HCT116 (cell line): Measurements from ENCODE around the gene PIK3R6.

Experiments
- CTCF ChIP-seq, 3 experiments: fragments of 200-600 bp in 1 of 3; sonication (generic) in 1 of 3; IDR thresholded peaks in 2 of 3; conservative IDR thresholded peaks in 1 of 3; 2 replicates each; pipeline ENCODE4 v1.5.1; 2012 to 2017; ENCODE audit warnings: low read depth in 2 of 3, low read length in 2 of 3, antibody characterized with exemption in 1 of 3, borderline replicate concordance in 1 of 3, control low read depth in 1 of 3, mild to moderate bottlenecking in 1 of 3, mixed read lengths in 1 of 3, mixed run types in 1 of 3, moderate library complexity in 1 of 3; ENCODE audit not compliant: insufficient read depth in 1 of 3
- EGR1 ChIP-seq: IDR thresholded peaks from 2 replicates; pipeline ENCODE4 v1.6.1; 2012; ENCODE audit warnings: low read depth
- ELF1 ChIP-seq: IDR thresholded peaks from 2 replicates; pipeline ENCODE4 v1.6.1; 2012; ENCODE audit warnings: low read depth, borderline replicate concordance
- EZH2 ChIP-seq: fragments of 200-600 bp; sonication (generic); IDR thresholded peaks from 2 replicates; pipeline ENCODE4 v1.6.1; 2017; ENCODE audit warnings: antibody characterized with exemption, mixed run types
- EZH2phosphoT487 ChIP-seq: fragments of 200-600 bp; IDR thresholded peaks from 2 replicates; pipeline ENCODE4 v1.6.1; 2018; ENCODE audit warnings: antibody characterized with exemption, borderline replicate concordance
- POLR2A ChIP-seq: IDR thresholded peaks from 2 replicates; pipeline ENCODE4 v1.7.0; 2011; ENCODE audit warnings: borderline replicate concordance; ENCODE audit not compliant: insufficient read depth, insufficient read length; ENCODE audit errors: extremely low read depth
- SRF ChIP-seq: IDR thresholded peaks from 2 replicates; pipeline ENCODE4 v1.6.1; 2012; ENCODE audit warnings: low read depth
- YY1 ChIP-seq: IDR thresholded peaks from 2 replicates; pipeline ENCODE4 v1.6.1; 2011; ENCODE audit warnings: low read length, low read depth, moderate library complexity, mild to moderate bottlenecking; ENCODE audit not compliant: insufficient replicate concordance; ENCODE audit errors: extremely low read depth
- ZFX ChIP-seq: fragments of 450-650 bp; IDR thresholded peaks from 2 replicates; pipeline ENCODE4 v1.6.1; 2017
- ZNF274 ChIP-seq: fragments of 200-500 bp; sonication (Bioruptor generic); IDR thresholded peaks from 2 replicates; pipeline ENCODE4 v1.6.1; 2014; ENCODE audit warnings: mild to moderate bottlenecking, low read depth, low read length, inconsistent platforms
- TF ChIP-seq, protein P1 (sequence below): IDR thresholded peaks from 2 replicates; pipeline ENCODE4 v1.6.1; 2012; ENCODE audit warnings: low read depth
- TF ChIP-seq, protein P2 (sequence below): IDR thresholded peaks from 2 replicates; pipeline ENCODE4 v1.6.1; 2011; ENCODE audit warnings: mild to moderate bottlenecking, low read length, moderate library complexity; ENCODE audit not compliant: insufficient replicate concordance; ENCODE audit errors: extremely low read depth

- TF ChIP-seq CTCF (IDR thresholded peaks at IDR 0.05 in 2 of 3, conservative IDR thresholded peaks at IDR 0.05 in 1 of 3; ENCODE audit: borderline replicate concordance in 1 of 3, insufficient read depth in 1 of 3, low read depth in 2 of 3, low read length in 2 of 3) (no peak), EGR1 (no peak), POLR2A (no peak), ZFX (no peak), YY1 (no peak), EZH2 (no peak), ZNF274 (no peak), EZH2phosphoT487 (no peak), ELF1 (no peak), SRF (no peak)
- TF ChIP-seq, protein P1, sequence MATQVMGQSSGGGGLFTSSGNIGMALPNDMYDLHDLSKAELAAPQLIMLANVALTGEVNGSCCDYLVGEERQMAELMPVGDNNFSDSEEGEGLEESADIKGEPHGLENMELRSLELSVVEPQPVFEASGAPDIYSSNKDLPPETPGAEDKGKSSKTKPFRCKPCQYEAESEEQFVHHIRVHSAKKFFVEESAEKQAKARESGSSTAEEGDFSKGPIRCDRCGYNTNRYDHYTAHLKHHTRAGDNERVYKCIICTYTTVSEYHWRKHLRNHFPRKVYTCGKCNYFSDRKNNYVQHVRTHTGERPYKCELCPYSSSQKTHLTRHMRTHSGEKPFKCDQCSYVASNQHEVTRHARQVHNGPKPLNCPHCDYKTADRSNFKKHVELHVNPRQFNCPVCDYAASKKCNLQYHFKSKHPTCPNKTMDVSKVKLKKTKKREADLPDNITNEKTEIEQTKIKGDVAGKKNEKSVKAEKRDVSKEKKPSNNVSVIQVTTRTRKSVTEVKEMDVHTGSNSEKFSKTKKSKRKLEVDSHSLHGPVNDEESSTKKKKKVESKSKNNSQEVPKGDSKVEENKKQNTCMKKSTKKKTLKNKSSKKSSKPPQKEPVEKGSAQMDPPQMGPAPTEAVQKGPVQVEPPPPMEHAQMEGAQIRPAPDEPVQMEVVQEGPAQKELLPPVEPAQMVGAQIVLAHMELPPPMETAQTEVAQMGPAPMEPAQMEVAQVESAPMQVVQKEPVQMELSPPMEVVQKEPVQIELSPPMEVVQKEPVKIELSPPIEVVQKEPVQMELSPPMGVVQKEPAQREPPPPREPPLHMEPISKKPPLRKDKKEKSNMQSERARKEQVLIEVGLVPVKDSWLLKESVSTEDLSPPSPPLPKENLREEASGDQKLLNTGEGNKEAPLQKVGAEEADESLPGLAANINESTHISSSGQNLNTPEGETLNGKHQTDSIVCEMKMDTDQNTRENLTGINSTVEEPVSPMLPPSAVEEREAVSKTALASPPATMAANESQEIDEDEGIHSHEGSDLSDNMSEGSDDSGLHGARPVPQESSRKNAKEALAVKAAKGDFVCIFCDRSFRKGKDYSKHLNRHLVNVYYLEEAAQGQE: no peak
- TF ChIP-seq, protein P2, sequence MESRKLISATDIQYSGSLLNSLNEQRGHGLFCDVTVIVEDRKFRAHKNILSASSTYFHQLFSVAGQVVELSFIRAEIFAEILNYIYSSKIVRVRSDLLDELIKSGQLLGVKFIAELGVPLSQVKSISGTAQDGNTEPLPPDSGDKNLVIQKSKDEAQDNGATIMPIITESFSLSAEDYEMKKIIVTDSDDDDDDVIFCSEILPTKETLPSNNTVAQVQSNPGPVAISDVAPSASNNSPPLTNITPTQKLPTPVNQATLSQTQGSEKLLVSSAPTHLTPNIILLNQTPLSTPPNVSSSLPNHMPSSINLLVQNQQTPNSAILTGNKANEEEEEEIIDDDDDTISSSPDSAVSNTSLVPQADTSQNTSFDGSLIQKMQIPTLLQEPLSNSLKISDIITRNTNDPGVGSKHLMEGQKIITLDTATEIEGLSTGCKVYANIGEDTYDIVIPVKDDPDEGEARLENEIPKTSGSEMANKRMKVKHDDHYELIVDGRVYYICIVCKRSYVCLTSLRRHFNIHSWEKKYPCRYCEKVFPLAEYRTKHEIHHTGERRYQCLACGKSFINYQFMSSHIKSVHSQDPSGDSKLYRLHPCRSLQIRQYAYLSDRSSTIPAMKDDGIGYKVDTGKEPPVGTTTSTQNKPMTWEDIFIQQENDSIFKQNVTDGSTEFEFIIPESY: no peak
Observed at GRCh38 chr17:8914554-8914953, 47.1 kb upstream of the PIK3R6 start.
